ENCODE data around the gene SLC16A2.
A peak's percentile ranks its signal among the peaks of the same experiment; 100 is the strongest.

The SLC16A2 gene

GRCh38 chrX:74557378-74557777 is 136.1 kb downstream of the SLC16A2 start:
- TF ChIP-seq ZNF8 (CRISPR knock-in tag; IDR thresholded peaks at IDR 0.05) (no peak), BACH2 (CRISPR knock-in tag; IDR thresholded peaks at IDR 0.05; ENCODE audit: borderline replicate concordance) (no peak), CSDC2 (CRISPR knock-in tag; IDR thresholded peaks at IDR 0.05) (no peak), CSRNP3 (CRISPR knock-in tag; IDR thresholded peaks at IDR 0.05) (no peak), TCF4 (CRISPR knock-in tag; IDR thresholded peaks at IDR 0.05; ENCODE audit: borderline replicate concordance) (no peak), GLIS3 (CRISPR knock-in tag; IDR thresholded peaks at IDR 0.05) (no peak), ZNF565 (CRISPR knock-in tag; conservative IDR thresholded peaks at IDR 0.05; ENCODE audit: low read depth) (no peak), ISL1 (CRISPR knock-in tag; IDR thresholded peaks at IDR 0.05) (no peak), ESRRG (CRISPR knock-in tag; IDR thresholded peaks at IDR 0.05) (no peak), SNAI2 (CRISPR knock-in tag; IDR thresholded peaks at IDR 0.05) (no peak), POU6F1 (CRISPR knock-in tag; IDR thresholded peaks at IDR 0.05; ENCODE audit: borderline replicate concordance, low read depth) (no peak), PPARA (CRISPR knock-in tag; IDR thresholded peaks at IDR 0.05; ENCODE audit: borderline replicate concordance) (no peak), ZC3H10 (CRISPR knock-in tag; IDR thresholded peaks at IDR 0.05) (no peak), CREB5 (CRISPR knock-in tag; IDR thresholded peaks at IDR 0.05; ENCODE audit: low read depth) (no peak), ARNTL (CRISPR knock-in tag; IDR thresholded peaks at IDR 0.05; ENCODE audit: borderline replicate concordance, low read depth) (no peak)
- ATAC-seq: no peak

- no peak for TF ChIP-seq PPARA (CRISPR knock-in tag; IDR thresholded peaks at IDR 0.05; ENCODE audit: borderline replicate concordance)
- no peak for TF ChIP-seq ARNTL (CRISPR knock-in tag; IDR thresholded peaks at IDR 0.05; ENCODE audit: borderline replicate concordance, low read depth)
- no peak for TF ChIP-seq ZNF8 (CRISPR knock-in tag; IDR thresholded peaks at IDR 0.05)
- TF ChIP-seq SNAI2 (CRISPR knock-in tag; IDR thresholded peaks at IDR 0.05): no peak
- TF ChIP-seq RARB (CRISPR knock-in tag; IDR thresholded peaks at IDR 0.05): no peak
- TF ChIP-seq POU6F1 (CRISPR knock-in tag; IDR thresholded peaks at IDR 0.05; ENCODE audit: borderline replicate concordance, low read depth): no peak
- TF ChIP-seq BACH2 (CRISPR knock-in tag; IDR thresholded peaks at IDR 0.05; ENCODE audit: borderline replicate concordance): no peak
- TF ChIP-seq ESRRG (CRISPR knock-in tag; IDR thresholded peaks at IDR 0.05): no peak
- no peak for TF ChIP-seq ZFP3 (CRISPR knock-in tag; IDR thresholded peaks at IDR 0.05)
- no peak for TF ChIP-seq CSRNP3 (CRISPR knock-in tag; IDR thresholded peaks at IDR 0.05)
- ATAC-seq: no peak
These were observed 156.8 kb downstream of the SLC16A2 start for GRCh38 chrX:74578137-74578536.

- ATAC-seq: peak; percentile 72
- no peak for TF ChIP-seq CSDC2 (CRISPR knock-in tag; IDR thresholded peaks at IDR 0.05)
- no peak for TF ChIP-seq TCF4 (CRISPR knock-in tag; IDR thresholded peaks at IDR 0.05; ENCODE audit: borderline replicate concordance)
- no peak for TF ChIP-seq RARB (CRISPR knock-in tag; IDR thresholded peaks at IDR 0.05)
- TF ChIP-seq OSR1 (CRISPR knock-in tag; IDR thresholded peaks at IDR 0.05): no peak
- no peak for TF ChIP-seq GLIS3 (CRISPR knock-in tag; IDR thresholded peaks at IDR 0.05)
- no peak for TF ChIP-seq ZNF70 (CRISPR knock-in tag; IDR thresholded peaks at IDR 0.05)
- no peak for TF ChIP-seq TOX (CRISPR knock-in tag; IDR thresholded peaks at IDR 0.05; ENCODE audit: borderline replicate concordance)
- no peak for TF ChIP-seq ZNF8 (CRISPR knock-in tag; IDR thresholded peaks at IDR 0.05)
- TF ChIP-seq ZNF565 (CRISPR knock-in tag; conservative IDR thresholded peaks at IDR 0.05; ENCODE audit: low read depth): no peak
- TF ChIP-seq PPARA (CRISPR knock-in tag; IDR thresholded peaks at IDR 0.05; ENCODE audit: borderline replicate concordance): no peak
- no peak for TF ChIP-seq ZFP3 (CRISPR knock-in tag; IDR thresholded peaks at IDR 0.05)
- TF ChIP-seq CREB5 (CRISPR knock-in tag; IDR thresholded peaks at IDR 0.05; ENCODE audit: low read depth): no peak
These were observed 158.4 kb downstream of the SLC16A2 start for GRCh38 chrX:74579597-74580198.

Measured in SK-N-SH treated with all-trans-retinoic acid at 6 μM for 48 hours (cell line).